SK-N-SH treated with all-trans-retinoic acid at 6 μM for 48 hours (cell line): ENCODE measurements around the gene TKTL1.

Source experiments
- ATAC-seq: fragments of 200-7000 bp; cut with Tn5 transposase; 3 replicates; pipeline ENCODE4 v1.9.1; 2020; ENCODE audit warnings: mild to moderate bottlenecking, moderate library complexity
- ARNTL ChIP-seq: fragments of 450-650 bp; formaldehyde crosslinking; IDR thresholded peaks from 2 replicates; pipeline ENCODE4 v1.5.0; 2020; ENCODE audit warnings: low read depth, mild to moderate bottlenecking, moderate library complexity, borderline replicate concordance
- BACH2 ChIP-seq: fragments of 250-450 bp; sonication (Bioruptor Pico); IDR thresholded peaks from 2 replicates; pipeline ENCODE4 v1.9.0; 2021; ENCODE audit warnings: mild to moderate bottlenecking, borderline replicate concordance
- ESRRG ChIP-seq: fragments of 250-450 bp; sonication (Bioruptor Pico); IDR thresholded peaks from 2 replicates; pipeline ENCODE4 v1.6.1; 2021; ENCODE audit warnings: mild to moderate bottlenecking
- GLIS3 ChIP-seq: fragments of 250-450 bp; sonication (Bioruptor Pico); IDR thresholded peaks from 2 replicates; pipeline ENCODE4 v1.5.0; 2020; ENCODE audit warnings: mild to moderate bottlenecking, moderate library complexity
- ISL1 ChIP-seq: fragments of 250-450 bp; sonication (Bioruptor Pico); IDR thresholded peaks from 2 replicates; pipeline ENCODE4 v2.1.2; 2022; ENCODE audit warnings: mild to moderate bottlenecking, moderate library complexity
- OSR1 ChIP-seq: fragments of 250-450 bp; sonication (Bioruptor Pico); IDR thresholded peaks from 2 replicates; pipeline ENCODE4 v1.8.0; 2022; ENCODE audit warnings: moderate library complexity, mild to moderate bottlenecking, inconsistent platforms
- SNAI2 ChIP-seq: fragments of 250-450 bp; sonication (Bioruptor Pico); IDR thresholded peaks from 2 replicates; pipeline ENCODE4 v1.5.0; 2020; ENCODE audit warnings: mild to moderate bottlenecking, moderate library complexity
- TSHZ2 ChIP-seq: fragments of 250-450 bp; sonication (Bioruptor Pico); IDR thresholded peaks from 2 replicates; pipeline ENCODE4 v1.5.0; 2020; ENCODE audit warnings: mild to moderate bottlenecking, moderate library complexity
- ZC3H10 ChIP-seq: fragments of 250-450 bp; sonication (Bioruptor Pico); IDR thresholded peaks from 2 replicates; pipeline ENCODE4 v1.5.1; 2021; ENCODE audit warnings: mild to moderate bottlenecking, moderate library complexity
- ZFP3 ChIP-seq: fragments of 250-450 bp; sonication (Bioruptor Pico); IDR thresholded peaks from 2 replicates; pipeline ENCODE4 v1.5.0; 2020; ENCODE audit warnings: mild to moderate bottlenecking, moderate library complexity
- ZFP30 ChIP-seq: fragments of 450-650 bp; formaldehyde crosslinking; IDR thresholded peaks from 2 replicates; pipeline ENCODE4 v1.5.0; 2022; ENCODE audit warnings: mild to moderate bottlenecking, moderate library complexity
- ZNF565 ChIP-seq: fragments of 450-650 bp; formaldehyde crosslinking; conservative IDR thresholded peaks from 2 replicates; pipeline ENCODE4 v1.5.0; 2020; ENCODE audit warnings: low read depth, mild to moderate bottlenecking, moderate library complexity
- ZNF70 ChIP-seq: fragments of 450-650 bp; formaldehyde crosslinking; IDR thresholded peaks from 2 replicates; pipeline ENCODE4 v1.5.0; 2020; ENCODE audit warnings: mild to moderate bottlenecking, moderate library complexity
- TF ChIP-seq, protein P1 (sequence below): fragments of 250-450 bp; sonication (Bioruptor Pico); IDR thresholded peaks from 2 replicates; pipeline ENCODE4 v1.5.1; 2021; ENCODE audit warnings: mild to moderate bottlenecking, moderate library complexity
- TF ChIP-seq, protein P2 (sequence below): fragments of 250-450 bp; sonication (Bioruptor Pico); IDR thresholded peaks from 2 replicates; pipeline ENCODE4 v1.5.1; 2020; ENCODE audit warnings: low read depth, mild to moderate bottlenecking, moderate library complexity
- TF ChIP-seq, protein P3 (sequence below): fragments of 250-450 bp; sonication (Bioruptor Pico); IDR thresholded peaks from 2 replicates; pipeline ENCODE4 v1.8.0; 2021; ENCODE audit warnings: low read depth, mild to moderate bottlenecking, moderate library complexity, borderline replicate concordance

The TKTL1 gene

DNA sequence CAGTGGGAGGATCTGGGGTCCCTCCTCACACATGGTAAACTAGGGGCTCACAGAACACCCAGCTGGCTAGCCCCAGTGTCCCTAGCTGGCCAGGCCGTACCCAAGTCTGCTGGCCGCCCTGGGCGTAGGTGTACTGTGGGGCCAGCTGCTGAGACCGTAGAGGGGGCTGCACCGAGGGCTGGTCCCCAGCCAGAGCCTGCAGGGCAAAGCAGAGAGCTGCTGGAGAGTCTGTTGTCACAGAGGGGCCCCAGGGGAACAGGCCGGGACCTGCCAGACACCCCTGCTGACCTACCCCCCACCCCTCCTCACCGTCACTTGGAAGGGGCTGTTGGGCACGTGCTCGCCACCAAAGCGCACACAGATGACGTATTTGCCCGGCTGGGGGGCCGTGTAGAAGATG, 58.9 kb downstream of the TKTL1 start (continued):
- TF ChIP-seq, protein P1, sequence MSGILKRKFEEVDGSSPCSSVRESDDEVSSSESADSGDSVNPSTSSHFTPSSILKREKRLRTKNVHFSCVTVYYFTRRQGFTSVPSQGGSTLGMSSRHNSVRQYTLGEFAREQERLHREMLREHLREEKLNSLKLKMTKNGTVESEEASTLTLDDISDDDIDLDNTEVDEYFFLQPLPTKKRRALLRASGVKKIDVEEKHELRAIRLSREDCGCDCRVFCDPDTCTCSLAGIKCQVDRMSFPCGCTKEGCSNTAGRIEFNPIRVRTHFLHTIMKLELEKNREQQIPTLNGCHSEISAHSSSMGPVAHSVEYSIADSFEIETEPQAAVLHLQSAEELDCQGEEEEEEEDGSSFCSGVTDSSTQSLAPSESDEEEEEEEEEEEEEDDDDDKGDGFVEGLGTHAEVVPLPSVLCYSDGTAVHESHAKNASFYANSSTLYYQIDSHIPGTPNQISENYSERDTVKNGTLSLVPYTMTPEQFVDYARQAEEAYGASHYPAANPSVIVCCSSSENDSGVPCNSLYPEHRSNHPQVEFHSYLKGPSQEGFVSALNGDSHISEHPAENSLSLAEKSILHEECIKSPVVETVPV (CRISPR knock-in tag) = no peak
- TF ChIP-seq SNAI2 (CRISPR knock-in tag) (no peak), ARNTL (CRISPR knock-in tag) (no peak)
- TF ChIP-seq, all 23 proteins: peak for 0

- no peak for TF ChIP-seq ZNF70 (CRISPR knock-in tag)
- TF ChIP-seq, protein P1 (CRISPR knock-in tag) = no peak
- no peak for TF ChIP-seq TSHZ2 (CRISPR knock-in tag)
- TF ChIP-seq SNAI2 (CRISPR knock-in tag) = no peak
- TF ChIP-seq, protein P2, sequence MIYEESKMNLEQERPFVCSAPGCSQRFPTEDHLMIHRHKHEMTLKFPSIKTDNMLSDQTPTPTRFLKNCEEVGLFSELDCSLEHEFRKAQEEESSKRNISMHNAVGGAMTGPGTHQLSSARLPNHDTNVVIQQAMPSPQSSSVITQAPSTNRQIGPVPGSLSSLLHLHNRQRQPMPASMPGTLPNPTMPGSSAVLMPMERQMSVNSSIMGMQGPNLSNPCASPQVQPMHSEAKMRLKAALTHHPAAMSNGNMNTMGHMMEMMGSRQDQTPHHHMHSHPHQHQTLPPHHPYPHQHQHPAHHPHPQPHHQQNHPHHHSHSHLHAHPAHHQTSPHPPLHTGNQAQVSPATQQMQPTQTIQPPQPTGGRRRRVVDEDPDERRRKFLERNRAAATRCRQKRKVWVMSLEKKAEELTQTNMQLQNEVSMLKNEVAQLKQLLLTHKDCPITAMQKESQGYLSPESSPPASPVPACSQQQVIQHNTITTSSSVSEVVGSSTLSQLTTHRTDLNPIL = no peak
- no peak for TF ChIP-seq ZC3H10 (CRISPR knock-in tag)
- TF ChIP-seq BACH2 (CRISPR knock-in tag) = no peak
- TF ChIP-seq GLIS3 (CRISPR knock-in tag) = no peak
- TF ChIP-seq, protein P3, sequence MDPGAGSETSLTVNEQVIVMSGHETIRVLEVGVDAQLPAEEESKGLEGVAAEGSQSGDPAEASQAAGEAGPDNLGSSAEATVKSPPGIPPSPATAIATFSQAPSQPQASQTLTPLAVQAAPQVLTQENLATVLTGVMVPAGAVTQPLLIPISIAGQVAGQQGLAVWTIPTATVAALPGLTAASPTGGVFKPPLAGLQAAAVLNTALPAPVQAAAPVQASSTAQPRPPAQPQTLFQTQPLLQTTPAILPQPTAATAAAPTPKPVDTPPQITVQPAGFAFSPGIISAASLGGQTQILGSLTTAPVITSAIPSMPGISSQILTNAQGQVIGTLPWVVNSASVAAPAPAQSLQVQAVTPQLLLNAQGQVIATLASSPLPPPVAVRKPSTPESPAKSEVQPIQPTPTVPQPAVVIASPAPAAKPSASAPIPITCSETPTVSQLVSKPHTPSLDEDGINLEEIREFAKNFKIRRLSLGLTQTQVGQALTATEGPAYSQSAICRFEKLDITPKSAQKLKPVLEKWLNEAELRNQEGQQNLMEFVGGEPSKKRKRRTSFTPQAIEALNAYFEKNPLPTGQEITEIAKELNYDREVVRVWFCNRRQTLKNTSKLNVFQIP (CRISPR knock-in tag) = no peak
- TF ChIP-seq ZNF565 (CRISPR knock-in tag) = no peak
- TF ChIP-seq ESRRG (CRISPR knock-in tag) = no peak
- TF ChIP-seq OSR1 (CRISPR knock-in tag) = no peak
- TF ChIP-seq ISL1 (CRISPR knock-in tag) = no peak
- no peak for ATAC-seq
These were observed 59.6 kb downstream of the TKTL1 start for GRCh38 chrX:154355094-154355775.

DNA sequence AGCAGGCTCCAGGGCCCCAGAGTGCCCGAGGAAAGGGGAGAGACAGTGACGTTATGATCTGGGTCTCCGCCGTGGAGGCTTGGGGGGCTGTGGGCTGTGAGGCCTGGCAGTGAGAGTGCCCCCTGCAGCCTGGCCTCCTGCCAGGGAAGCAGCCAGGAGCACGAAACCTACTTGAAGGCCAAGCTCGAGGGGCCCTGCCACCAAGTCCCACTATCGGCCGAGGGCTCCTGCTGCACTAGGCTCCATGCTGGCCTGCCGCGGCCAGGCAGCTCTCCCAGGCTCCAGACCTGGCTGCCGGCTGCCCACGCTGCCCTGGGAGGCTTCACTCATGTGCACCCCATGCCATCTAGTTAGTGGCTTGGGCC, 60.2 kb downstream of the TKTL1 start:
- ATAC-seq = no peak
- TF ChIP-seq ESRRG (CRISPR knock-in tag) = no peak
- no peak for TF ChIP-seq SNAI2 (CRISPR knock-in tag)
- no peak for TF ChIP-seq GLIS3 (CRISPR knock-in tag)
- TF ChIP-seq ZFP3 (CRISPR knock-in tag) = no peak
- TF ChIP-seq, protein P1 (CRISPR knock-in tag) = no peak
- TF ChIP-seq, protein P3 (CRISPR knock-in tag) = no peak
- TF ChIP-seq ZFP30 = no peak
- no peak for TF ChIP-seq BACH2 (CRISPR knock-in tag)
- no peak for TF ChIP-seq ZNF565 (CRISPR knock-in tag)
- no peak for TF ChIP-seq ARNTL (CRISPR knock-in tag)
- TF ChIP-seq, protein P2 = no peak
